KG1 (cell line): ENCODE results near the gene CMTM1.
"Not testable (repeated sequence)": the region's sequence is repeated elsewhere in the genome, so short reads cannot be mapped to it uniquely, and the experiment has no call there.

ENCODE experiments used
- DNase-seq: peaks from one replicate; lab custom pipeline; 2025; lab: John Stamatoyannopoulos, UW

The CMTM1 gene

GRCh38 chr16:66562986-66563385 is 3.3 kb upstream of the CMTM1 start:
- no peak for DNase-seq

- no peak for DNase-seq
These were observed 2.5 kb upstream of the CMTM1 start for GRCh38 chr16:66563574-66564334.

- not testable (repeated sequence) for DNase-seq
These were observed 1.0 kb downstream of the CMTM1 start for GRCh38 chr16:66567270-66567669.

- DNase-seq, result no peak
These were observed 2.1 kb downstream of the CMTM1 start for GRCh38 chr16:66568355-66568754.

- no peak for DNase-seq
These were observed 2.9 kb downstream of the CMTM1 start for GRCh38 chr16:66569131-66569530.

GRCh38 chr16:66569827-66570405 is 3.7 kb downstream of the CMTM1 start:
- DNase-seq, result no peak

- DNase-seq, result no peak
These were observed 6.1 kb downstream of the CMTM1 start for GRCh38 chr16:66572356-66572755.

GRCh38 chr16:66574081-66574480 is 7.8 kb downstream of the CMTM1 start:
- no peak for DNase-seq

- no peak for DNase-seq
These were observed 8.3 kb downstream of the CMTM1 start for GRCh38 chr16:66574531-66574930.

GRCh38 chr16:66575060-66575459 is 8.8 kb downstream of the CMTM1 start:
- DNase-seq, result no peak

- no peak for DNase-seq
These were observed 10.1 kb downstream of the CMTM1 start for GRCh38 chr16:66576296-66576695.

GRCh38 chr16:66578651-66579531 is 12.7 kb downstream of the CMTM1 start, which contains the start of gene CMTM2:
Gene CMTM2 (plus strand): TSS chr16:66579463. CDS start chr16:66579608, 145 bp downstream.
- no peak for DNase-seq

GRCh38 chr16:66580605-66581209 is 14.5 kb downstream of the CMTM1 start:
- DNase-seq, result no peak

- DNase-seq, result no peak
These were observed 15.2 kb downstream of the CMTM1 start for GRCh38 chr16:66581246-66581952.

GRCh38 chr16:66585481-66586239 is 19.4 kb downstream of the CMTM1 start:
- DNase-seq, result peak; percentile 67

GRCh38 chr16:66587881-66588600 is 21.8 kb downstream of the CMTM1 start:
- DNase-seq, result no peak

GRCh38 chr16:66588981-66589713 is 22.9 kb downstream of the CMTM1 start:
- peak; percentile 20 for DNase-seq

GRCh38 chr16:66590322-66590721 is 24.1 kb downstream of the CMTM1 start:
- no peak for DNase-seq

- no peak for DNase-seq
These were observed 24.8 kb downstream of the CMTM1 start for GRCh38 chr16:66591018-66591417.
